HG03097 (cell line): Measurements from ENCODE around the gene ZNRD2.

Experiments
- ATAC-seq: cut with Tn5 transposase; IDR thresholded peaks from one replicate; pipeline ENCODE4 v1.9.1; 2021; ENCODE audit not compliant: unreplicated experiment, low FRiP score

The ZNRD2 gene

GRCh38 chr11:65620666-65621065 is 50.4 kb downstream of the ZNRD2 start:
- ATAC-seq: no peak

- no peak for ATAC-seq
Measured at GRCh38 chr11:65621460-65621859, 51.2 kb downstream of the ZNRD2 start.
